ENCODE results near the gene ARHGDIG.

ARHGDIG gene

DNA sequence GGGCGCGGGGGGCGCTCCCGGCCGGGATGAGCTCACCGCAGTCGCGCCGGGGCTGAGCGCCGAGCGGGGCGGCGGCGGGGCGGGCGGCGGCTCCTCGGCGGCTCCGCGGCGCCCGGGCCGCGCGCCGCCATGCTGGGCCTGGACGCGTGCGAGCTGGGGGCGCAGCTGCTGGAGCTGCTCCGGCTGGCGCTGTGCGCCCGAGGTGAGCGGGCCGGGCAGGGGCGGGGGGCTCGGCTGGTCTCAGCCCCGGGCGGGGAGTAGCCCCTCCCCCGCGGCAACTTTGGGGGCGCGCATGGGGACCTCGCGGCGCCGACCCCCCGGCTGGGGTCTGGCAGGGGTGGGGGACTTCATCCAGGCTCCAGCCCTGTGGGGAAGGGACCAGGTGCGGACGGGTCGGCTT, at the start of gene ARHGDIG:
TSS of gene ARHGDIG (plus strand) at position 40 of the 400 bp plus-strand sequence. CDS start at position 130, 90 bp downstream.
- peaks cover 15% of the 10 kb centered on the region for H3K36me3 ChIP-seq (replicated peaks; ENCODE audit: low read depth, low read length)
- H3K27ac ChIP-seq (ENCODE audit: low read length), result no peak within 1 kb of the TSS
- H3K27me3 ChIP-seq (ENCODE audit: low read depth, low read length), result no peaks in the 10 kb centered on the region
- H3K4me2 ChIP-seq (ENCODE audit: low read length), result 0 out of 2 replicates have a peak within 1 kb of the TSS, but pooled peaks have one; percentile 27
- no peaks in the 10 kb centered on the region for H3K9me3 ChIP-seq (ENCODE audit: insufficient read depth, low read length)
- H3K4me3 ChIP-seq (ENCODE audit: low read length), result no peak within 1 kb of the TSS
- peaks cover 14% of the 10 kb centered on the region for H3K4me1 ChIP-seq (ENCODE audit: low read length)
- H2AFZ ChIP-seq (ENCODE audit: low read depth, low read length), result no peak within 1 kb of the TSS
- H4K20me1 ChIP-seq (ENCODE audit: insufficient read depth, low read length), result no peaks in the 10 kb centered on the region
- H3K9ac ChIP-seq (ENCODE audit: low read length), result no peak within 1 kb of the TSS
- TF ChIP-seq CTCF (IDR thresholded peaks at IDR 0.05; ENCODE audit: low read depth, low read length) (no peak), EZH2phosphoT487 (IDR thresholded peaks at IDR 0.05; ENCODE audit: low read depth) (no peak)
- peaks cover 26% of the 10 kb centered on the region for H3K79me2 ChIP-seq (ENCODE audit: low read length)

GRCh38 chr16:230949-231348, 49.4 kb upstream of the ARHGDIG start:
- Histone ChIP-seq H4K20me1 (ENCODE audit: insufficient read depth, low read length) (peaks cover 21% of the 10 kb centered on the region), H3K9me3 (ENCODE audit: insufficient read depth, low read length) (no peaks in the 10 kb centered on the region), H3K4me1 (ENCODE audit: low read length) (peaks cover 19% of the 10 kb centered on the region), H3K36me3 (replicated peaks; ENCODE audit: low read depth, low read length) (peaks cover 19% of the 10 kb centered on the region), H3K27me3 (ENCODE audit: low read depth, low read length) (no peaks in the 10 kb centered on the region), H3K4me3 (ENCODE audit: low read length) (no peak overlapping the region), H3K9ac (ENCODE audit: low read length) (no peak overlapping the region), H3K27ac (ENCODE audit: low read length) (no peak overlapping the region), H2AFZ (ENCODE audit: low read depth, low read length) (no peak overlapping the region), H3K4me2 (ENCODE audit: low read length) (no peak overlapping the region), H3K79me2 (ENCODE audit: low read length) (peaks cover 37% of the 10 kb centered on the region)
- no peak for TF ChIP-seq EZH2phosphoT487 (IDR thresholded peaks at IDR 0.05; ENCODE audit: low read depth)
- no peak for TF ChIP-seq CTCF (IDR thresholded peaks at IDR 0.05; ENCODE audit: low read depth, low read length)

DNA sequence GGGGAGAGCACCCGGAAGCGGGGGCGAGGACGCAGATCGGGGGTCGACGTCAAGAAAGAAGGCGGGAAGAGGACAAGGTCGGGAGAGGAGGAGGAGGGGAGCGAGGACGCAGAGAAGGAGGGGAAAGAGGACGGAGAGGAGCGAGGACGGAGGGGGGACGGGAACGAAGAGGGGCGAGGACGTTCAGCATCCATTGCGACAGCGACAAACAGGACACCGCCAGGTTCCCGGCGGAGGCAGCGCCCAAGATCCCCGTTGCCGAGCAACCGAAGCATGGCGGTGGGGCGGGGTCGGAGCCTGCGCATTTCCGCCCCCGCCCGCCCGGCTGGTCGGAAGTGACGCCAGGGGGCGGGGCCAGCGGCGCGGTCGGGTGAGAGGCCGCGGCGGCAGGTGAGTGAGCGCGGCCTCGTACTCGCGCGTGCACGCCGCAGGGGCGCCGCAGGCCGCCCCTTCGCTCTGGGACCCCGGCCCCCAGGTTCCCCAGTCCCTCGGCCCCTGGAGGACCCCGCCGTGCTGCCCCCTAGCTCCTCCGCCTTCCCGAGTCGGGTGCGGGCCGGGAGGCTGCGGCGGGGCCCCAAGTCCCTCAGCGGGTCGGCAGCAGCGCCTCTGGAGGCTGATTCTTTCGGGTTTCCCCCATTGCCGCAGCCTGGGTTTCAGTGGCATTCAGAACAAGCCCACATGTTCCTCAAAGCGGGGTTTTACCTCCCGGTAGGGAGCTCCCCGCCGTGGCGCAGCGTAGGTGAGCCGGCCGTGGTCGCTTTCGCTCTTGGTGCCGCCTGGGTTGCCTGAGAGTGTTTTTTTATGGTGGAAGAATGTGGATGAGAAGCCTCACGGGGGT, 45.7 kb upstream of the ARHGDIG start, which contains the start of gene FAM234A:
TSS of gene FAM234A (plus strand) at position 354 of the 838 bp plus-strand sequence. CDS start 19,593 bp downstream, outside the sequence.
- peak within 1 kb of the TSS; percentile 86 for H3K4me3 ChIP-seq (ENCODE audit: low read length)

More for the DNA sequence above, 45.7 kb upstream of the ARHGDIG start, which contains the start of gene FAM234A:
- Histone ChIP-seq H3K4me1 (ENCODE audit: low read length) (peaks cover 12% of the 10 kb centered on the region), H3K4me2 (ENCODE audit: low read length) (peak within 1 kb of the TSS; percentile 95), H3K27ac (ENCODE audit: low read length) (peak within 1 kb of the TSS; percentile 92), H2AFZ (ENCODE audit: low read depth, low read length) (peak within 1 kb of the TSS; percentile 93), H3K27me3 (ENCODE audit: low read depth, low read length) (no peaks in the 10 kb centered on the region), H4K20me1 (ENCODE audit: insufficient read depth, low read length) (peaks cover 4% of the 10 kb centered on the region; the same call in 1 of the 2 replicates), H3K36me3 (replicated peaks; ENCODE audit: low read depth, low read length) (no peaks in the 10 kb centered on the region), H3K9ac (ENCODE audit: low read length) (peak within 1 kb of the TSS; percentile 86), H3K79me2 (ENCODE audit: low read length) (0 out of 2 replicates have a peak, but pooled peaks cover 11% of the 10 kb centered on the region), H3K9me3 (ENCODE audit: insufficient read depth, low read length) (no peaks in the 10 kb centered on the region)
- peak; percentile 45 for TF ChIP-seq CTCF (IDR thresholded peaks at IDR 0.05; ENCODE audit: low read depth, low read length)
- TF ChIP-seq EZH2phosphoT487 (IDR thresholded peaks at IDR 0.05; ENCODE audit: low read depth), result no peak

Measured in OCI-LY3 (cell line).